K562 (cell line): Measurements from ENCODE around the gene OTOG.

Experiments
- ATF3 ChIP-seq, 2 experiments: fragments of 450-650 bp in 1 of 2; sonication (generic) in 1 of 2; formaldehyde crosslinking in 1 of 2; IDR thresholded peaks in 1 of 2; conservative IDR thresholded peaks in 1 of 2; 2 replicates each; pipeline versions ENCODE4 v1.6.1 to v1.8.1; 2016 to 2023; ENCODE audit warnings: mild to moderate bottlenecking in 2 of 2, moderate library complexity in 2 of 2, inconsistent platforms in 1 of 2, missing genetic modification reagents in 1 of 2
- GATA2 ChIP-seq: sonication (generic); formaldehyde crosslinking; IDR thresholded peaks from 2 replicates; pipeline ENCODE4 v1.4.0; 2020; ENCODE audit warnings: mild to moderate bottlenecking, missing genetic modification reagents
- POLR2A ChIP-seq: fragments of 450-650 bp; conservative IDR thresholded peaks from 2 replicates; pipeline ENCODE4 v1.6.1; 2016
- POLR2AphosphoS5 ChIP-seq: IDR thresholded peaks from 2 replicates; pipeline ENCODE4 v1.6.1; 2011; ENCODE audit warnings: mild to moderate bottlenecking, low read depth, low read length, moderate library complexity; ENCODE audit not compliant: control insufficient read depth, insufficient read depth
- ZNF311 ChIP-seq: fragments of 250-450 bp; sonication (Bioruptor Pico); IDR thresholded peaks from 2 replicates; pipeline ENCODE4 v1.4.0; 2020; ENCODE audit warnings: mild to moderate bottlenecking, moderate library complexity

GRCh38 chr11:17560281-17561110 is 13.4 kb downstream of the OTOG start:
- TF ChIP-seq GATA2 (CRISPR knock-in tag) (no peak), ZNF311 (CRISPR knock-in tag) (no peak), POLR2A (no peak), POLR2AphosphoS5 (no peak), ATF3 (IDR thresholded peaks at IDR 0.05) (no peak), ATF3 (CRISPR knock-in tag; conservative IDR thresholded peaks at IDR 0.05) (no peak)
